Astrocyte (in vitro differentiated cells and primary cell): ENCODE data around the gene PCDHGA1. TPM values are rescaled to one million over a fixed set of nuclear protein-coding genes. Genes with fewer than 3 reads are reported as not detected.

ENCODE experiments used
- DNase-seq: peaks from one replicate; pipeline ENCODE4 v3.0.0-alpha.2; 2010; ENCODE audit warnings: low read depth
- FAIRE-seq: peaks from 2 replicates; lab custom pipeline; 2011; peaks lifted over from hg19 to GRCh38; lab: Jason Lieb, UNC
- H2AFZ ChIP-seq: 2 replicates; pipeline ENCODE4 v1.6.0; 2012; ENCODE audit warnings: low read depth, low read length, inconsistent platforms
- H3K27ac ChIP-seq: 2 replicates; pipeline ENCODE4 v1.5.1; 2011; ENCODE audit warnings: low read depth, low read length, inconsistent platforms
- H3K27me3 ChIP-seq: 2 replicates; pipeline ENCODE4 v1.6.0; 2011; ENCODE audit warnings: low read length, inconsistent platforms; ENCODE audit not compliant: insufficient read depth
- H3K36me3 ChIP-seq: 2 replicates; pipeline ENCODE4 v1.5.1; 2011; ENCODE audit warnings: low read length, inconsistent platforms; ENCODE audit not compliant: insufficient read depth
- H3K4me1 ChIP-seq: 2 replicates; pipeline ENCODE4 v1.5.1; 2011; ENCODE audit warnings: low read length, inconsistent platforms; ENCODE audit not compliant: insufficient read depth
- H3K4me2 ChIP-seq: 2 replicates; pipeline ENCODE4 v1.6.0; 2012; ENCODE audit warnings: low read length, inconsistent platforms
- H3K4me3 ChIP-seq: 2 replicates; pipeline ENCODE4 v1.5.1; 2011; ENCODE audit warnings: low read depth, mild to moderate bottlenecking, low read length, inconsistent platforms; ENCODE audit not compliant: insufficient read depth
- H3K79me2 ChIP-seq: 2 replicates; pipeline ENCODE4 v1.6.0; 2012; ENCODE audit warnings: mild to moderate bottlenecking, low read length, inconsistent platforms; ENCODE audit not compliant: insufficient read depth
- H3K9ac ChIP-seq: 2 replicates; pipeline ENCODE4 v1.6.0; 2012; ENCODE audit warnings: mild to moderate bottlenecking, low read length, inconsistent platforms
- H3K9me3 ChIP-seq: 2 replicates; pipeline ENCODE4 v1.5.1; 2012; ENCODE audit warnings: low read depth, mild to moderate bottlenecking, low read length, inconsistent platforms; ENCODE audit not compliant: insufficient read depth
- H4K20me1 ChIP-seq: 2 replicates; pipeline ENCODE4 v1.6.0; 2012; ENCODE audit warnings: low read length, inconsistent platforms; ENCODE audit not compliant: insufficient read depth
- H3K27ac Mint-ChIP-seq: one replicate; pipeline ENCODE4 v1.8.0; 2021; ENCODE audit warnings: mild to moderate bottlenecking, mixed read lengths; ENCODE audit not compliant: unreplicated experiment
- H3K27me3 Mint-ChIP-seq: one replicate; pipeline ENCODE4 v1.8.0; 2021; ENCODE audit warnings: low read depth, mixed read lengths; ENCODE audit not compliant: unreplicated experiment
- H3K36me3 Mint-ChIP-seq: one replicate; pipeline ENCODE4 v1.8.0; 2021; ENCODE audit warnings: low read depth, mixed read lengths; ENCODE audit not compliant: unreplicated experiment
- H3K4me1 Mint-ChIP-seq: one replicate; pipeline ENCODE4 v1.8.0; 2021; ENCODE audit warnings: low read depth, mixed read lengths; ENCODE audit not compliant: unreplicated experiment
- H3K4me3 Mint-ChIP-seq: one replicate; pipeline ENCODE4 v1.8.0; 2021; ENCODE audit warnings: mild to moderate bottlenecking, moderate library complexity, mixed read lengths; ENCODE audit not compliant: unreplicated experiment
- H3K9me3 Mint-ChIP-seq: one replicate; pipeline ENCODE4 v1.8.0; 2021; ENCODE audit warnings: mild to moderate bottlenecking, mixed read lengths; ENCODE audit not compliant: unreplicated experiment
- CTCF ChIP-seq: IDR thresholded peaks from 2 replicates; pipeline ENCODE4 v1.5.1; 2011; ENCODE audit warnings: low read depth, mild to moderate bottlenecking, inconsistent platforms, low read length, moderate library complexity; ENCODE audit not compliant: insufficient read depth
- EZH2 ChIP-seq: IDR thresholded peaks from 2 replicates; pipeline ENCODE4 v1.6.1; 2012; ENCODE audit warnings: mild to moderate bottlenecking, low read length, inconsistent platforms; ENCODE audit not compliant: insufficient read depth
- total RNA-seq: library from RNA; stranded (reverse); gene quantifications from 2 replicates; pipeline ENCODE4 v1.2.1, GENCODE V29; 2021

PCDHGA1 gene
- total RNA-seq, 1 donor from 2014 or later, result 0.27 TPM

DNA sequence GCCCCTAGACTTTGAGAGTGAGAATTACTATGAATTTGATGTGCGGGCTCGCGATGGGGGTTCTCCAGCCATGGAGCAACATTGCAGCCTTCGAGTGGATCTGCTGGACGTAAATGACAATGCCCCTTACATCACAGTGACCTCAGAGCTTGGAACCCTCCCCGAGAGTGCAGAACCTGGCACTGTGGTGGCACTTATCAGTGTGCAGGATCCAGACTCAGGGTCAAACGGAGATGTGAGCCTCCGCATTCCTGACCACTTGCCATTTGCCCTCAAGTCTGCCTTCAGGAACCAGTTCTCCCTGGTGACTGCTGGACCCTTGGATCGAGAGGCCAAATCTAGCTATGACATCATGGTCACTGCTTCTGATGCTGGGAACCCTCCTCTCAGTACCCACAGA is 155.8 kb downstream of the PCDHGA1 start:
- Mint-ChIP-seq H3K4me1 (peaks cover 37% of the 10 kb centered on the region), H3K4me3 (peak overlapping the region; percentile 50), H3K36me3 (peaks cover 42% of the 10 kb centered on the region), H3K9me3 (peaks cover 2% of the 10 kb centered on the region), H3K27ac (no peak overlapping the region), H3K27me3 (no peaks in the 10 kb centered on the region)
- H3K9ac ChIP-seq, result no peak overlapping the region
- no peak for DNase-seq
- FAIRE-seq, result no peak
- H3K27me3 ChIP-seq, result no peaks in the 10 kb centered on the region
- no peak overlapping the region for H3K4me2 ChIP-seq
- H2AFZ ChIP-seq, result no peak overlapping the region
- no peak overlapping the region for H3K4me3 ChIP-seq
- peaks cover 93% of the 10 kb centered on the region for H4K20me1 ChIP-seq
- peaks cover 76% of the 10 kb centered on the region for H3K79me2 ChIP-seq
- H3K9me3 ChIP-seq, result no peaks in the 10 kb centered on the region
- no peak for TF ChIP-seq EZH2
- no peak for TF ChIP-seq CTCF
- no peaks in the 10 kb centered on the region for H3K36me3 ChIP-seq
- no peak overlapping the region for H3K27ac ChIP-seq
- H3K4me1 ChIP-seq, result peaks cover 28% of the 10 kb centered on the region

- Histone ChIP-seq H2AFZ (no peak overlapping the region), H3K4me2 (no peak overlapping the region), H3K27me3 (no peaks in the 10 kb centered on the region), H3K9ac (no peak overlapping the region), H3K4me3 (no peak overlapping the region), H3K27ac (no peak overlapping the region), H3K9me3 (no peaks in the 10 kb centered on the region), H4K20me1 (peaks cover 88% of the 10 kb centered on the region), H3K79me2 (peaks cover 74% of the 10 kb centered on the region), H3K4me1 (peaks cover 28% of the 10 kb centered on the region), H3K36me3 (no peaks in the 10 kb centered on the region)
- Mint-ChIP-seq H3K9me3 (peaks cover 2% of the 10 kb centered on the region), H3K36me3 (peaks cover 42% of the 10 kb centered on the region), H3K27ac (no peak overlapping the region), H3K4me3 (no peak overlapping the region), H3K4me1 (peaks cover 36% of the 10 kb centered on the region), H3K27me3 (no peaks in the 10 kb centered on the region)
- TF ChIP-seq EZH2 (no peak), CTCF (no peak)
- DNase-seq (no peak), FAIRE-seq (no peak)
These were observed 156.8 kb downstream of the PCDHGA1 start for GRCh38 chr5:141487131-141487530.
